GM18499 (cell line): ENCODE results near the gene PCDHGA1.
"Not testable (repeated sequence)": the region's sequence is repeated elsewhere in the genome, so short reads cannot be mapped to it uniquely, and the experiment has no call there.

ENCODE experiments used
- ATAC-seq: cut with Tn5 transposase; IDR thresholded peaks from one replicate; pipeline ENCODE4 v1.9.1; 2021; ENCODE audit warnings: moderate number of reproducible peaks; ENCODE audit not compliant: insufficient read depth, unreplicated experiment

Gene PCDHGA1

GRCh38 chr5:141375444-141376155 is 45.3 kb downstream of the PCDHGA1 start:
- not testable (repeated sequence) for ATAC-seq

GRCh38 chr5:141382469-141383294 is 52.4 kb downstream of the PCDHGA1 start, which contains the start of gene PCDHGA7:
Gene PCDHGA7 (plus strand): TSS chr5:141382742. CDS start chr5:141382900, 158 bp downstream.
- no peak for ATAC-seq

- ATAC-seq: no peak
These were observed 53.0 kb downstream of the PCDHGA1 start for GRCh38 chr5:141383345-141383744.

- no peak for ATAC-seq
These were observed 54.4 kb downstream of the PCDHGA1 start for GRCh38 chr5:141384471-141385267.

- ATAC-seq: not testable (repeated sequence)
These were observed 57.4 kb downstream of the PCDHGA1 start, which contains the start of gene PCDHGB4 for GRCh38 chr5:141387557-141388311. Gene PCDHGB4 (plus strand): TSS chr5:141387698. CDS start chr5:141387885, 187 bp downstream.

- no peak for ATAC-seq
These were observed 58.3 kb downstream of the PCDHGA1 start for GRCh38 chr5:141388661-141389060.

- ATAC-seq: no peak
These were observed 59.1 kb downstream of the PCDHGA1 start for GRCh38 chr5:141389153-141390042.

- no peak for ATAC-seq
These were observed 62.3 kb downstream of the PCDHGA1 start, which contains the start of gene PCDHGA8 for GRCh38 chr5:141392429-141393198. Gene PCDHGA8 (plus strand): TSS chr5:141392633. CDS start chr5:141392814, 181 bp downstream.

GRCh38 chr5:141393267-141393666 is 63.0 kb downstream of the PCDHGA1 start:
- no peak for ATAC-seq

GRCh38 chr5:141394401-141395187 is 64.3 kb downstream of the PCDHGA1 start:
- ATAC-seq: not testable (repeated sequence)

- peak; percentile 78 for ATAC-seq
These were observed 67.6 kb downstream of the PCDHGA1 start, which contains the start of gene PCDHGB5 for GRCh38 chr5:141397756-141398551. Gene PCDHGB5 (plus strand): TSS chr5:141397947. CDS start chr5:141398128, 181 bp downstream.

- ATAC-seq: no peak
These were observed 68.3 kb downstream of the PCDHGA1 start for GRCh38 chr5:141398608-141399007.

- ATAC-seq: no peak
These were observed 69.4 kb downstream of the PCDHGA1 start for GRCh38 chr5:141399555-141400258.

- ATAC-seq: no peak
These were observed 72.4 kb downstream of the PCDHGA1 start, which contains the start of gene PCDHGA9 for GRCh38 chr5:141402553-141403243. Gene PCDHGA9 (plus strand): TSS chr5:141402778. CDS start chr5:141402953, 175 bp downstream.

- no peak for ATAC-seq
These were observed 73.1 kb downstream of the PCDHGA1 start for GRCh38 chr5:141403387-141403786.
